Measurements from ENCODE around the gene LRRC43.
A peak's percentile ranks its signal among the peaks of the same experiment; 100 is the strongest.

Gene LRRC43, protein sequence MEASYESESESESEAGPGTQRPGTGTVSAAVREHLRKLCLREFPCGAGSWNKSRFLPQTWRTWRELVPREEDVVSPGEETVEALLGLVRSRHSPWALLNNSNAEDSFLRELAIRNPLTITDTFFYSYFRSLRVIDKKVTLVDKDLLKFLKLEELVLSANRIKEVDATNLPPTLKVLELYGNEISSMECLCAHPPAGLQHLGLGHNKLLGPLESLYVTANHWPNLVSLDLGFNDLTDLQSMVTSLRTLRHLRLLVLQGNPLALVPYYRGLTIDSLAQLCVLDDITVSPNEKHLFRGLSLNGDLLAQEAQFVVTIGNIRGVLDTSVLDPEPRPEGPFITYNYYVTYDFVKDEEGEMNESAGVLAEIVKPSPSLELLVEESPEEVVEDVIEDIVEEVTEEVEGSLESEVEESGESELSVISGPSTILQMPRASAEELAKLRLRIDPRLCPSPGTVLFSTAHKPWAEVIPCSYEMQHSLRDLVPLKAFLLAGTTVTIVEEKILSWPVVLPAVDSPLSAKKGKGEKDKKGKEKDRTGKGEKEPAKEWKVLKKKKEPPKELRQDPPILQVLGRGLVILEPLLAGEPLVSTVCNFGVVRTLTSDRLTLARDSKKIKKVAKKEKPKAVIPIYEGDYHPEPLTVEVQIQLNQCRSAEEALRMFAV

DNA sequence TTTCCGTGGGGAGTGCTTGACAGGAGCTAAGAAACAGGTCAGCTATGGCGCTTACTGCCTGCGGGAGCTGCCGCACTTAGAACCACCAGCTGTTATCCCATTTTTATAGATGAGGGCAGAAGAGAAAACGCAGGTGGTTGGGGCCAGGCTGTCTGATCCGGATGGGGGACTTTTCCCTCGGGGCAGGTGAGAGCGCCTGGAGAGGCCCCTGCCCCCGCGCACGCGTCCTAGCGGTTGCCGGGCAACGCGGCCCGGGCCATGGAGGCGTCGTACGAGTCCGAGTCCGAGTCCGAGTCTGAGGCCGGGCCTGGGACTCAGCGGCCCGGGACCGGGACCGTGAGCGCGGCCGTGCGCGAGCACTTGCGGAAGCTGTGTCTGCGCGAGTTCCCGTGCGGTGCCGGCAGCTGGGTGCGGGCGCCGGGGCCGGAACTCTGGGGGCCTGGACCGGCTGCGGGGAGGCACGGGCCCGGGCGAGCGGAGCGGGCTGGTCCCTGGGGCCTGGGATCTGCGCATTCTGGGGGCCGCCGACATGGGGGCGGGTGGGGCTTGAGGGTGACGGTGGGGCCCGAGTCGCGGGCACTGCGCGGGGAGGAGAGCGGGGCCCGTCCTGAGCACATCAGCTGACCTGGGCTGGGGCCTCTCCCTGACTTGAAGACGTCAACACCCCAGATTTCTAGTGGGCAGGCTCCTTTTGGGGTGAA is at the start of gene LRRC43:
LRRC43 (plus strand) TSS at position 237 of the 701 bp plus-strand sequence; CDS start at position 259, 22 bp downstream.
- Histone ChIP-seq H3K27ac (ENCODE audit: low read length) (no peak within 1 kb of the TSS), H3K9me3 (ENCODE audit: control insufficient read depth in 2 of 2, low read length in 2 of 2) (no peaks in the 10 kb centered on the region), H3K27me3 (ENCODE audit: control insufficient read depth in 1 of 2, insufficient read depth in 2 of 2, low read length in 2 of 2) (no peaks in the 10 kb centered on the region), H3K4me1 (ENCODE audit: control insufficient read depth, insufficient read depth, low read length) (peaks cover 8% of the 10 kb centered on the region), H3K9ac (ENCODE audit: low read length in 2 of 2) (peak within 1 kb of the TSS; percentile 21 to 42), H3K4me3 (ENCODE audit: low read length in 2 of 2) (peak within 1 kb of the TSS; percentile 71 to 72), H3K36me3 (ENCODE audit: control insufficient read depth in 2 of 2, insufficient read depth in 2 of 2, low read length in 2 of 2) (no peaks in the 10 kb centered on the region)

DNA sequence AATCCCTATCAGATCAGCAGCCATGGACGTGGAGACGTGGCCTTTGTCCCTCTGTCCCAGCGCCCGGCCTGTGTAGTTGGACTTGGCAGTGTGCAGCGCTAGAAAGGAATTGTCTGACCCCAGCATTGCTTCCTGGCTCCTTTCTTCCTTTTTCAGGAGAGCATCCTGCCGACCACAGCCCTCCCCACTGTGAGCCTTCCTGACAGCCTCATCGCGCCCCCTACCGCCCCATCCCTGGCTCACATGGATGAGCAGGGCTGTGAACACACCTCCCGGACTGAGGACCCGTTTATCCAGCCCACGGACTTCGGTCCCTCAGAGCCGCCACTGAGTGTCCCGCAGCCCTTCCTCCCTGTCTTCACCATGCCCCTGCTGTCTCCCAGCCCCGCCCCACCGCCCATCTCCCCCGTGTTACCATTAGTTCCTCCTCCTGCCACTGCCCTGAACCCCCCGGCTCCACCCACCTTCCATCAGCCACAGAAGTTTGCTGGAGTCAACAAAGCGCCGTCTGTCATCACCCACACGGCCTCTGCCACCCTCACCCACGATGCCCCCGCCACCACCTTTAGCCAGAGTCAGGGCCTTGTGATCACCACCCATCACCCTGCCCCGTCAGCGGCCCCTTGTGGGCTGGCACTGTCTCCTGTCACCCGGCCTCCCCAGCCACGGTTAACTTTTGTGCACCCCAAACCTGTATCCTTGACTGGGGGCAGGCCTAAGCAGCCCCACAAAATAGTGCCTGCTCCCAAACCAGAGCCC is 49.6 kb upstream of the LRRC43 start:
- peaks cover 66 to 67% of the 10 kb centered on the region in 2 donors for H3K36me3 ChIP-seq (ENCODE audit: control insufficient read depth in 2 of 2, insufficient read depth in 2 of 2, low read length in 2 of 2)
- no peaks in the 10 kb centered on the region for H3K9me3 ChIP-seq (ENCODE audit: control insufficient read depth in 2 of 2, low read length in 2 of 2)
- no peak overlapping the region for H3K4me3 ChIP-seq (ENCODE audit: low read length in 2 of 2)
- no peak overlapping the region for H3K27ac ChIP-seq (ENCODE audit: low read length)
- H3K27me3 ChIP-seq (ENCODE audit: control insufficient read depth in 1 of 2, insufficient read depth in 2 of 2, low read length in 2 of 2), result no peaks in the 10 kb centered on the region
- H3K4me1 ChIP-seq (ENCODE audit: control insufficient read depth, insufficient read depth, low read length), result peaks cover 2% of the 10 kb centered on the region
- H3K9ac ChIP-seq (ENCODE audit: low read length in 2 of 2), result no peak overlapping the region

DNA sequence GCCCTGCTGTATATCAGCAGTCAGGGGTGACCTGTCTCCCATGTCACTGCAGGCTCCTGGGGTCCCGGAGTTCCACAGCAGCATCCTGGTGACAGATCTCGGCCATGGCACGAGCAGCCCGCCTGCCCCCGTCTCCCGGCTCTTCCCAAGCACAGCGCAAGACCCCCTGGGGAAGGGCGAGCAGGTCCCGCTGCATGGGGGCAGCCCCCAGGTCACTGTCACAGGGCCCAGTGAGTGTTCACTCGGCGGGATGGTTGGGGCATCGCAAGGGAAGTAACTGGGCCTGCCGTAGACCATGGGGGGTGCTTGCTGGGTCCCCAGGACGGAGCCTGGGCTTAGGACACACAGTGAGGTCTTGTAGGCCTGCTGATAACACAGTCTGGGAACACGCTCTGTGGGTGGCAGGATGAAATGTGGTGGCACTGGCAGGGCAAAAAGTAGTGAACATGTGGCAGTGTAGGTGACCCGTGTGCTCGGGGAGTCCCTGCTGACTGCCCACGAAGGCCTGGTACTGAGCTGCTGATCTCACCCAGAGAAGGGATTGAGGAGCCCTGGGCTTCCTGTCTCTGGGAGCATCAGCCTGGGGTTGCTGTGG is 47.4 kb upstream of the LRRC43 start:
- H3K9ac ChIP-seq (ENCODE audit: low read length in 2 of 2), result no peak overlapping the region

DNA sequence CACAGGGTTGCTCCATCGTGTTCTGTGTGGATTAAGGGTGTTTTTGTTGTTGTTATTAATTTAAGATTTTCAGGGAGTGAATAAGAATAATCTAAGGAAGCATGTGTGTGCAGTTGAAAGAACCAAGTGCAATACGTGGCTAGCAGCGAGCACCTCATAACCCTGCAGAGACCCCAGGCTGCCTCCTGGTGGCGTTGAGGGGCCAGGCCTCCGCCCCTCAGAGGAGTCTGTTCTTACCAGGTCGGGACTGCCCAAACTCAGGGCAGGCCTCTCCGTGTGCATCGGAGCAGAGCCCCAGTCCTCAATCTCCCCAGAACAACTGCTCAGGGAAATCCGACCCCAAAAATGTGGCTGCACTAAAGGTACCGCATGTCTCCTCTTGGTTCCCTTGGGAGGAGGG is 45.7 kb upstream of the LRRC43 start:
- Histone ChIP-seq H3K27me3 (ENCODE audit: control insufficient read depth in 1 of 2, insufficient read depth in 2 of 2, low read length in 2 of 2) (no peaks in the 10 kb centered on the region), H3K27ac (ENCODE audit: low read length) (no peak overlapping the region), H3K36me3 (ENCODE audit: control insufficient read depth in 2 of 2, insufficient read depth in 2 of 2, low read length in 2 of 2) (peaks cover 67% of the 10 kb centered on the region in 2 donors), H3K9ac (ENCODE audit: low read length in 2 of 2) (no peak overlapping the region), H3K9me3 (ENCODE audit: control insufficient read depth in 2 of 2, low read length in 2 of 2) (no peaks in the 10 kb centered on the region), H3K4me3 (ENCODE audit: low read length in 2 of 2) (no peak overlapping the region), H3K4me1 (ENCODE audit: control insufficient read depth, insufficient read depth, low read length) (peaks cover 2% of the 10 kb centered on the region)

More for the DNA sequence above, 47.4 kb upstream of the LRRC43 start:
- no peaks in the 10 kb centered on the region for H3K9me3 ChIP-seq (ENCODE audit: control insufficient read depth in 2 of 2, low read length in 2 of 2)
- no peak overlapping the region for H3K27ac ChIP-seq (ENCODE audit: low read length)
- no peak overlapping the region for H3K4me3 ChIP-seq (ENCODE audit: low read length in 2 of 2)
- H3K36me3 ChIP-seq (ENCODE audit: control insufficient read depth in 2 of 2, insufficient read depth in 2 of 2, low read length in 2 of 2), result peaks cover 57 to 59% of the 10 kb centered on the region in 2 donors
- H3K27me3 ChIP-seq (ENCODE audit: control insufficient read depth in 1 of 2, insufficient read depth in 2 of 2, low read length in 2 of 2), result no peaks in the 10 kb centered on the region
- H3K4me1 ChIP-seq (ENCODE audit: control insufficient read depth, insufficient read depth, low read length), result peaks cover 2% of the 10 kb centered on the region

DNA sequence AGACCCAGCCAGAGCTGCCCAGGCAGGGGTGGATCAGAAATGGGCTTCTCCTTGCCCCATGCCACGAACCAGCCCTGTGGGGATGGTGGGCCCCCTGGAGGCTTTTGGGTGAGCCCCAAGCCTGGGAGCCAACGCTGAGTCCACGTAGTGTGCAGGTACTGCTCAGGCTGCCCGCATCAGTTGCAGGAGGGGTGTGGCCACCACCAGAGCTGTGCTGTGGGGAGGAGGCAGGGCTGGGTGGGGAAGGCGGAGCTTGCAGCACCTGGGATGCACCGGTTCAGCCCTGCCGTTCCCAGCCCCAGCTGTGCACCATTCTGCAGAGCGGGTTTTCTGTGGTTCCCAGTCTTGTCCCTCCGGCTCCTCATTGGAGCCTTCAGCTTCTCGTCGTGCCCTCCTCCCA is 45.2 kb upstream of the LRRC43 start:
- H3K27me3 ChIP-seq (ENCODE audit: control insufficient read depth in 1 of 2, insufficient read depth in 2 of 2, low read length in 2 of 2), result no peaks in the 10 kb centered on the region
- H3K4me3 ChIP-seq (ENCODE audit: low read length in 2 of 2), result no peak overlapping the region
- peaks cover 2% of the 10 kb centered on the region for H3K4me1 ChIP-seq (ENCODE audit: control insufficient read depth, insufficient read depth, low read length)
- H3K27ac ChIP-seq (ENCODE audit: low read length), result no peak overlapping the region
- no peaks in the 10 kb centered on the region for H3K9me3 ChIP-seq (ENCODE audit: control insufficient read depth in 2 of 2, low read length in 2 of 2)
- peaks cover 67 to 69% of the 10 kb centered on the region in 2 donors for H3K36me3 ChIP-seq (ENCODE audit: control insufficient read depth in 2 of 2, insufficient read depth in 2 of 2, low read length in 2 of 2)
- no peak overlapping the region for H3K9ac ChIP-seq (ENCODE audit: low read length in 2 of 2)

DNA sequence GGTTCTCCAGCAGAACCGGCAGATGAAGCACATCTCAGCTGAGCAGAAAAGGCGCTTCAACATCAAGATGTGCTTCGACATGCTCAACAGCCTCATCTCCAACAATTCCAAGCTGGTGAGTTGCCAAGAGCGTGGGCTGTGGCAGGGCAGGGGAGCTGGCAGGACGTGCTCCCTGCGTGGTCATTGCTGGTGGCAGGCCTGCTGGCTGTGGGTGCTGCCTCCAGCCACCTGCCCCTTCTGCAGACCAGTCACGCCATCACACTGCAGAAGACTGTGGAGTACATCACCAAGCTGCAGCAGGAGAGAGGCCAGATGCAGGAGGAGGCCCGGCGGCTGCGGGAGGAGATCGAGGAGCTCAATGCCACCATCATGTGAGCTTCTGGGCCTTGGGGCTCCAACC is 44.7 kb upstream of the LRRC43 start:
- Histone ChIP-seq H3K4me1 (ENCODE audit: control insufficient read depth, insufficient read depth, low read length) (peaks cover 2% of the 10 kb centered on the region), H3K4me3 (ENCODE audit: low read length in 2 of 2) (no peak overlapping the region), H3K9ac (ENCODE audit: low read length in 2 of 2) (no peak overlapping the region), H3K27me3 (ENCODE audit: control insufficient read depth in 1 of 2, insufficient read depth in 2 of 2, low read length in 2 of 2) (no peaks in the 10 kb centered on the region), H3K36me3 (ENCODE audit: control insufficient read depth in 2 of 2, insufficient read depth in 2 of 2, low read length in 2 of 2) (peaks cover 66 to 71% of the 10 kb centered on the region in 2 donors), H3K27ac (ENCODE audit: low read length) (no peak overlapping the region), H3K9me3 (ENCODE audit: control insufficient read depth in 2 of 2, low read length in 2 of 2) (no peaks in the 10 kb centered on the region)

DNA sequence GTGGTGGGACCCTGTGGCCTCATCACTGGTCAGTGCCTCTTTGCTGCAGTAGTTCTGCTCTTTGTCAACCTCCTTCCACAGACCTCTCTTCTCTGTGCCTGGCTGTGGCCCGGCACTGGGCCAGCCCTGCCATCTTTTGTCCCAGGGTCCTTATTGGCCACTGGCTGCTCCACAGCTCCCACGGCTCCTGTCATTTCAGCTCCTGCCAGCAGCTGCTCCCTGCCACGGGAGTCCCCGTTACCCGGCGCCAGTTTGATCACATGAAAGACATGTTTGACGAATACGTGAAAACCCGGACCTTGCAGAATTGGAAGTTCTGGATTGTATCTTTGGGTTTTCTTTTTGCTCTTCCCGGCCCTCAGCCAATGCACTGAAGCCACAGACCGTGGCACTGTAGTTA is 44.3 kb upstream of the LRRC43 start:
- no peaks in the 10 kb centered on the region for H3K27me3 ChIP-seq (ENCODE audit: control insufficient read depth in 1 of 2, insufficient read depth in 2 of 2, low read length in 2 of 2)
- H3K9me3 ChIP-seq (ENCODE audit: control insufficient read depth in 2 of 2, low read length in 2 of 2), result no peaks in the 10 kb centered on the region
- H3K4me3 ChIP-seq (ENCODE audit: low read length in 2 of 2), result no peak overlapping the region
- no peak overlapping the region for H3K9ac ChIP-seq (ENCODE audit: low read length in 2 of 2)
- H3K27ac ChIP-seq (ENCODE audit: low read length), result no peak overlapping the region
- H3K36me3 ChIP-seq (ENCODE audit: control insufficient read depth in 2 of 2, insufficient read depth in 2 of 2, low read length in 2 of 2), result peaks cover 66 to 72% of the 10 kb centered on the region in 2 donors
- peaks cover 2% of the 10 kb centered on the region for H3K4me1 ChIP-seq (ENCODE audit: control insufficient read depth, insufficient read depth, low read length)

DNA sequence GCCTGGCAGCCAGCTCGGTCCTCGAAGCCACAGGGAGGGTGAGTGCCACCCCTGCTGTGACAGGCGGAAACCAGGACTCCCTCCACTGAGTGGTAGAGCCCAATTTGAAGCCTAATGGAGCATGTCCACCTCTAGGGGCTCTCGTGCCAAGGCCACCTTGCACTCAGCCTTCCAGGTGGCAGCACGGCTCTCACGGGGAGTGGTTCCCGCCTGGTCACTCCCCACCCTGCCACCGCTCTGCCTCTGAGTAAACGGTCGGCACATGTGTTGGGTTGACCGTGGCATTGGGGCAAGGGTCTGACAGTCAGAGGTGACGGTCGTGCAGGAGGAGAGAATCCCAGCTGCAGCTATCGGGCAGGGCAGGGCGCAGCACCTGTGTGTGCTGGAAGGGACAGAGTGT is 43.7 kb upstream of the LRRC43 start:
- no peaks in the 10 kb centered on the region for H3K27me3 ChIP-seq (ENCODE audit: control insufficient read depth in 1 of 2, insufficient read depth in 2 of 2, low read length in 2 of 2)
- H3K4me1 ChIP-seq (ENCODE audit: control insufficient read depth, insufficient read depth, low read length), result peaks cover 2% of the 10 kb centered on the region
- no peaks in the 10 kb centered on the region for H3K9me3 ChIP-seq (ENCODE audit: control insufficient read depth in 2 of 2, low read length in 2 of 2)
- no peak overlapping the region for H3K4me3 ChIP-seq (ENCODE audit: low read length in 2 of 2)
- H3K27ac ChIP-seq (ENCODE audit: low read length), result no peak overlapping the region
- no peak overlapping the region for H3K9ac ChIP-seq (ENCODE audit: low read length in 2 of 2)
- H3K36me3 ChIP-seq (ENCODE audit: control insufficient read depth in 2 of 2, insufficient read depth in 2 of 2, low read length in 2 of 2), result peaks cover 64 to 74% of the 10 kb centered on the region in 2 donors

DNA sequence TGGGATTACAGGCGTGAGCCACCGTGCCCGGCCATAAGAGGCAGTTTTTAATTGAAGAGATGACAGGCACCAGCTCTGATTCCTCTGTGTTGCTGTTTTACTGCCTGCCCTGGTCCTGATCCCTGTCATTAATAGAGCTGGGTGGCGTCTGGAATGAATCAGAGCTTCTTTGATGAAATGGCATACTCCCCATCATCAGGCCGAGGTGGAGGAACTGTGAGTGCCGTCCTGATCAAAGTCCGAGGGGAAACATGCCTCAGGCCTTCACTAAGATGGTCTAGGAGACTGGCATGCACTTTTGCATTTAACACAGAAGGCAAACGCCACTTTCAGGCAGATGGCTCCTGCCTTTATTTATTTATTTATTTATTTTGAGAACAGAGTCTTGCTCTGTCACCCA is 43.0 kb upstream of the LRRC43 start:
- Histone ChIP-seq H3K36me3 (ENCODE audit: control insufficient read depth in 2 of 2, insufficient read depth in 2 of 2, low read length in 2 of 2) (peaks cover 64 to 72% of the 10 kb centered on the region in 2 donors), H3K27ac (ENCODE audit: low read length) (no peak overlapping the region), H3K4me3 (ENCODE audit: low read length in 2 of 2) (no peak overlapping the region), H3K4me1 (ENCODE audit: control insufficient read depth, insufficient read depth, low read length) (peaks cover 2% of the 10 kb centered on the region), H3K27me3 (ENCODE audit: control insufficient read depth in 1 of 2, insufficient read depth in 2 of 2, low read length in 2 of 2) (no peaks in the 10 kb centered on the region), H3K9me3 (ENCODE audit: control insufficient read depth in 2 of 2, low read length in 2 of 2) (no peaks in the 10 kb centered on the region), H3K9ac (ENCODE audit: low read length in 2 of 2) (no peak overlapping the region)

Measured in stomach smooth muscle (tissue), 2 donors.